ENCODE data around the gene KRTAP5-6. TPM values are rescaled to one million over a fixed set of nuclear protein-coding genes. Genes with fewer than 3 reads are reported as not detected.

KRTAP5-6 gene, protein sequence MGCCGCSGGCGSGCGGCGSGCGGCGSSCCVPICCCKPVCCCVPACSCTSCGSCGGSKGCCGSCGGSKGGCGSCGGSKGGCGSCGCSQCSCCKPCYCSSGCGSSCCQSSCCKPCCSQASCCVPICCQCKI
- total RNA-seq = not detected
- polyA plus RNA-seq = not detected
- long read RNA-seq, donor 1 = 0 reads
- long read RNA-seq, donor 2 = 0 reads

GRCh38 chr11:1696608-1697570, at the start of gene KRTAP5-6:
Gene KRTAP5-6 (plus strand): TSS chr11:1697195. CDS start chr11:1697246, 51 bp downstream.
- DNase-seq = peak; percentile 52
- intact Hi-C loops (cut with DNase I; ENCODE audit: low total_unique reads) = loop anchor here (10.0 kb wide), 1 partner anchor 458 kb away; no protein-coding TSS in a partner anchor

DNA sequence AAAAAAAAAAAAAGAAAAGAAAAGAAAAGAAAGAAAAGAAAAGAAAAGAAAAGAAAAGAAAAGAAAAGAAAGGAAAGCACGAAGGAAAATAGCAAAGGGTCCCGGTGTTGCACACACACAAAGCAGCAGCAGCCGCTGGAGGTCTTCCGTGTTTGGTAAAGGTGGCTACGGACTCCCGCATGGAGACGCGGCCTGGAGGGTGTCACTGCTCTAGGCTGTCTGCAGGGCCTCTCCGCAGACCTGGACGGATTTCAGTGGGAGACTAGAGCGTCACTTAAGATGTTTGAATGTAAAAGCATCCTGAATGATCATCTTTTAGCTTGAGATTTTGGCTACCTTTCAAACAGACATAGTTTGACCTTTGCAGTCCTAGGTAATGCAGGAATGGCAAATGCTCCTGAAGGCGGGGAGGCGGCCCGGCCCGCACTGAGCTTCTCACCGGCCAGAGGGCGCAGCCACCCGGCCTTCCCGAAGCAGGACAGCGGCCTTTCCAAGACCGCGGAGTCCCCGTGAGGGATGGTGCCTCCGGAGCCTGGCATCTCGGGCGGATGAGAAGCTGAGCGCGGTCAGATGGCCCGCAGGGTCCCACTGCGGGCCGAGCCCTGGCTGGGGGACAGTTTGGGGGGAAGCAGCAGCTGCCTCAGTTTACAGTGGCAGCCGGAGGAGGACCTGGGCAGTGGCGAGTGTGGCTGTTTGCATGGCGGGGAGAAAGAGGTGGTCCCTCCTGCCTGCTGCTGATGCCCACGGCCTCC, 48.9 kb upstream of the KRTAP5-6 start:
- DNase-seq = peak; percentile 56
- H3K4me1 ChIP-seq = peaks cover 4 to 9% (median 7%) of the 10 kb centered on the region in 6 donors
- intact Hi-C loops (cut with DNase I; ENCODE audit: low total_unique reads) = no loop called here
- no peaks in the 10 kb centered on the region for H3K36me3 ChIP-seq
- no peak overlapping the region for H3K27ac ChIP-seq
- H3K27me3 ChIP-seq (replicated peaks in 1 of 7) = peaks cover 0 to 35% (median 6%) of the 10 kb centered on the region in 7 donors
- H3K9me3 ChIP-seq = no peaks in the 10 kb centered on the region
- H3K4me3 ChIP-seq = no peak overlapping the region
- TF ChIP-seq POLR2A (IDR thresholded peaks at IDR 0.05) = no peak
- no peak for TF ChIP-seq POLR2AphosphoS5 (IDR thresholded peaks at IDR 0.05)
- no peak for TF ChIP-seq CTCF (IDR thresholded peaks at IDR 0.05 in 8 of 11, conservative IDR thresholded peaks at IDR 0.05 in 3 of 11)
- WGBS, 5 donors = 90 to 94% (median 91%) methylated on average over 26 to 35 of the region's 35 CpGs

More at GRCh38 chr11:1696608-1697570, at the start of gene KRTAP5-6:
- Histone ChIP-seq H3K27ac (no peak within 1 kb of the TSS), H3K27me3 (replicated peaks in 1 of 7) (peaks cover 0 to 19% (median 0%) of the 10 kb centered on the region in 7 donors), H3K36me3 (no peaks in the 10 kb centered on the region), H3K4me3 (no peak within 1 kb of the TSS), H3K4me1 (peaks cover 10 to 31% (median 18%) of the 10 kb centered on the region in 6 donors), H3K9me3 (no peaks in the 10 kb centered on the region)
- 76 to 81% (median 77%) methylated on average over 9 to 11 of the region's 11 CpGs for WGBS, 5 donors
- TF ChIP-seq POLR2A (IDR thresholded peaks at IDR 0.05) (no peak), POLR2AphosphoS5 (IDR thresholded peaks at IDR 0.05) (no peak), CTCF (IDR thresholded peaks at IDR 0.05 in 8 of 11, conservative IDR thresholded peaks at IDR 0.05 in 3 of 11) (no peak)

DNA sequence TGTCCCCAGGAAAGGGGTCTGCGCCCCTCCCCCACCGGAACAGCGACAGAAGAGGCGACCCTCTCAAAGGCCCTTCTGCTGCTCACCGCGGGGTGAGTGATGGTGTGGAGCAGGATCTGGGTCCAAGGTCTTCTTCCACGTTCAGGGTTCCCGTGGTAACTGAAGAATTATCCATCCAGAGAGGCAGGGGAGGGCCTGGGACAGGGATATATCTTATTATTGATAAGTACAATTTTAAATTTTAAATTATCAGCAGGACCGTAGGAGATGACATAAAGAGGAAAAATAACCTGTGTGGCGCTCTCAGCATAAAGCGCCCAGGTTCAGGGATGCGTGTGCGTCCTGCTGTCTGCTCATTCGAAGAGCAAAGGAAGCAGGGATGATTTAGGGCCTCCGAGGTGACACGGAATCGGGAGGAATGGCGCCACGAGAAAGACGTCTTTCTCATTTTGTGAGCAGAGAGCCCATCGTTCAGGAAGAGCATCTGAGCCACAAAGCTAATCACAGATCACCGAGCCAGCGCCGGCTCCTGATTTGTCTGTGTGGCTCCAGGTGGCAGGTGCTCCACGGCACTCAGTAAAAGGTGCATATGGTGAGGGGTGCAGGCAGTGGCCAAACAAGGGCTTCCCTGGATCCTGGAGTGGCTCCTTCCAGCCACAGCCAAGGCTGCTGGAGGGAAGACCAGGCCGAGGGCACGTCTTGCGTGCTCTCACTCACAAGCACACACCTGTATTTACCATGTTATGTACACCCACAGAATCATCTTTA, 48.2 kb upstream of the KRTAP5-6 start:
- TF ChIP-seq POLR2A (IDR thresholded peaks at IDR 0.05) (no peak), POLR2AphosphoS5 (IDR thresholded peaks at IDR 0.05) (no peak), CTCF (IDR thresholded peaks at IDR 0.05 in 8 of 11, conservative IDR thresholded peaks at IDR 0.05 in 3 of 11) (no peak)
- intact Hi-C loops (cut with DNase I; ENCODE audit: low total_unique reads) = no loop called here
- Histone ChIP-seq H3K9me3 (no peaks in the 10 kb centered on the region), H3K27ac (no peak overlapping the region), H3K27me3 (replicated peaks in 1 of 7) (peaks cover 0 to 37% (median 8%) of the 10 kb centered on the region in 7 donors), H3K36me3 (no peaks in the 10 kb centered on the region), H3K4me1 (peaks cover 5 to 16% (median 12%) of the 10 kb centered on the region in 6 donors), H3K4me3 (no peak overlapping the region)
- DNase-seq = peak; percentile 56
- WGBS, 5 donors = 83 to 91% (median 87%) methylated on average over 28 of the region's 28 CpGs

Measured in spleen (tissue), 13 donors.